Activated T-cell treated with anti-CD3 and anti-CD28 coated beads, Interleukin-2, amount 50 U/mL, for 4 hours (primary cell): Measurements from ENCODE around the gene SPATS2L. TPM values are rescaled to one million over a fixed set of nuclear protein-coding genes. Genes with fewer than 3 reads are reported as not detected.

ENCODE experiments used
- ATAC-seq, 2 donors: fragments of 200-7000 bp; cut with Tn5 transposase; one replicate each; pipeline ENCODE4 v1.10.0; 2021
- DNase-seq: peaks from one replicate; pipeline ENCODE4 v3.0.0-alpha.2; 2020
- H3K27me3 Mint-ChIP-seq: one replicate; pipeline ENCODE4 v1.8.0; 2021; ENCODE audit warnings: low read depth, mixed read lengths
- H3K36me3 Mint-ChIP-seq: one replicate; pipeline ENCODE4 v1.8.0; 2022; ENCODE audit warnings: mixed read lengths; ENCODE audit not compliant: insufficient read depth
- H3K4me1 Mint-ChIP-seq: one replicate; pipeline ENCODE4 v1.8.0; 2021; ENCODE audit warnings: low read depth, mixed read lengths
- H3K4me3 Mint-ChIP-seq: one replicate; pipeline ENCODE4 v1.8.0; 2021; ENCODE audit warnings: mild to moderate bottlenecking, moderate library complexity, mixed read lengths
- H3K9me3 Mint-ChIP-seq: one replicate; pipeline ENCODE4 v1.8.0; 2021; ENCODE audit warnings: mixed read lengths
- total RNA-seq, 3 donors: library from RNA; stranded (reverse); gene quantifications; one replicate each; pipeline ENCODE4 v1.2.1, GENCODE V29; 2021

The SPATS2L gene
- total RNA-seq, 3 donors from 2014 or later, result 6.6 to 9.5 (median 8.8) TPM

- Mint-ChIP-seq H3K9me3 (no peaks in the 10 kb centered on the region), H3K4me1 (peaks cover 25% of the 10 kb centered on the region), H3K4me3 (no peak overlapping the region), H3K27me3 (no peaks in the 10 kb centered on the region), H3K36me3 (no peaks in the 10 kb centered on the region)
- no peak for ATAC-seq
- DNase-seq, result no peak
Measured at GRCh38 chr2:200404615-200405014, 98.1 kb downstream of the SPATS2L start.

DNA sequence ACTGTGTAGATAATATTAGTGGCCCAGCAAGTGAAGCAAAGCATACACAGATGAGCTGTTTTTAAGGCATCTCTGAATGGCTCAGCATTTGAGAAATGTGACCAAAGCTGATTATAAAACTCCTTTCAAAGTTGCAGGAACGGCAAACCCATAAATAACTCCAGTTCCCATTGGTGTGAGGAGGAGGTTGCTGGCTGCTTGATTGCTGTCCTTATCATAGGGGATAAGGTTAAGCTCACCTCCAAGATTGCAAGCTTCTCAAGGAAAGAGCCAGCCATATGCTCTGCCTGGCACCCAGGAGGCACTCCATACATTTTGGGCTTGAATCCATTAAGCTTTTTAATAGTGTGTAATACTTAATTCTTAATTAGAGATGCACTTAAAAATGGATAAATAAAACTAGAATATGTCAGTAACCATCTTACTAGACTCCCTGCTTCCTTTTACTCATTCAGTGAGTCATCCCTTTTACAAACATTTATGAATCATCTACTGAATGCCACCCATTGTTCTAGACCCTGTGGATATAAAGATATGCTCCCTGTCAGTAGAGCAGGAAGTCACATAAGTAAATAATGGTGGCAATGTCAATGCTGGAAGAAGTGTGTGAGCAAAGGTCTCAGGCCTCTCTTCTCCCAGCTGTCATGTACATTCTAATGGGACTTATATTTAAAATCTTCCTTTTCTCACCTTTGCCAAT is 99.3 kb downstream of the SPATS2L start:
- H3K27me3 Mint-ChIP-seq, result no peaks in the 10 kb centered on the region
- DNase-seq (no peak), ATAC-seq (peak; percentile 96 to 98)
- no peaks in the 10 kb centered on the region for H3K36me3 Mint-ChIP-seq
- H3K4me3 Mint-ChIP-seq, result no peak overlapping the region
- no peaks in the 10 kb centered on the region for H3K9me3 Mint-ChIP-seq
- H3K4me1 Mint-ChIP-seq, result peaks cover 25% of the 10 kb centered on the region

GRCh38 chr2:200406379-200406778 is 99.9 kb downstream of the SPATS2L start:
- Mint-ChIP-seq H3K9me3 (no peaks in the 10 kb centered on the region), H3K4me1 (peaks cover 25% of the 10 kb centered on the region), H3K4me3 (no peak overlapping the region), H3K36me3 (no peaks in the 10 kb centered on the region), H3K27me3 (no peaks in the 10 kb centered on the region)
- DNase-seq (no peak), ATAC-seq (no peak)

GRCh38 chr2:200408428-200409316 is 102.2 kb downstream of the SPATS2L start:
- no peak for DNase-seq
- peaks cover 25% of the 10 kb centered on the region for H3K4me1 Mint-ChIP-seq
- H3K27me3 Mint-ChIP-seq, result no peaks in the 10 kb centered on the region
- H3K36me3 Mint-ChIP-seq, result no peaks in the 10 kb centered on the region
- no peak overlapping the region for H3K4me3 Mint-ChIP-seq
- no peak for ATAC-seq
- no peaks in the 10 kb centered on the region for H3K9me3 Mint-ChIP-seq

GRCh38 chr2:200411831-200412230 is 105.3 kb downstream of the SPATS2L start:
- no peak for DNase-seq
- no peak for ATAC-seq
- Mint-ChIP-seq H3K36me3 (peaks cover 2% of the 10 kb centered on the region), H3K27me3 (no peaks in the 10 kb centered on the region), H3K9me3 (no peaks in the 10 kb centered on the region), H3K4me1 (peaks cover 10% of the 10 kb centered on the region), H3K4me3 (no peak overlapping the region)

DNA sequence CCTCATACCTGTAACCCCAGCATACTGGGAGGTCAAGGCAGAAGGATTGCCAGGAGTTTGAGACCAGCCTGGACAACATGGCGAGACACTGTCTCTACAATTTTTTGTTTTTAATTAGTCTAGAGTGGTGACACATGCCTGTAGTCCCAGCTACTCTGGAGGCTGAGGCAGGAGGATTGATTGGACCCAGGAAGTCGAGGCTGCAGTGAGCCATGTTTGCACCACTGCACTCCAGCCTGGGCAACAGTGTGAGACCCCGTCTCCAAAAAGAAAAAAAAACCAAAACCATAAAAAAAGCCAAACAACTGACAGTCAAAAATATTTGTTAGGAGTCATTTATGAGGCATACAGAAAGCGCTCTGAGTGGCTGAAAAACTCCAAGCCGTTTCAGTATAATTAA is 107.9 kb downstream of the SPATS2L start:
- DNase-seq (no peak), ATAC-seq (no peak)
- H3K9me3 Mint-ChIP-seq, result no peaks in the 10 kb centered on the region
- H3K36me3 Mint-ChIP-seq, result peaks cover 5% of the 10 kb centered on the region
- H3K27me3 Mint-ChIP-seq, result no peaks in the 10 kb centered on the region
- H3K4me1 Mint-ChIP-seq, result no peaks in the 10 kb centered on the region
- no peak overlapping the region for H3K4me3 Mint-ChIP-seq

- Mint-ChIP-seq H3K36me3 (peaks cover 6% of the 10 kb centered on the region), H3K9me3 (no peaks in the 10 kb centered on the region), H3K4me1 (no peaks in the 10 kb centered on the region), H3K27me3 (no peaks in the 10 kb centered on the region), H3K4me3 (no peak overlapping the region)
- ATAC-seq, result no peak
- DNase-seq, result no peak
Measured at GRCh38 chr2:200415455-200415854, 109.0 kb downstream of the SPATS2L start.

DNA sequence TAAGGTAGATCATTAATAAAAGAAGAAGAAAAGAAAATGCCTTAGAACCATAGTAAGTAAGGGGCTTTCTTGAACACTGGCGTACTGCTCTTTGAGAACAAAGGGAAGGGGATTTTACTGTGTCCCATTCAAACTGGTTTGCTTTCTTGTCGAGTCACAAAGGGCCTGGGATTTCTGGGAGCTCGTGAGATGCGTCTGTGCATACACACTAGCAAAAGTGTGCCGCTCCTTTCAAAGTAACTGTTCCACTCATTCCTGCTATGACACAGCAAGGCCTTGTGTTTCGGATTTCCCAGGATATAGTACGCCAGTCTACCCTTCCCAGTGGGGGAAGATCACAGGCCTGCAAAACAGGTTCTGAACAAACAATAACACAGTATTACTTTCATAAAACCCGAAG is 110.4 kb downstream of the SPATS2L start:
- ATAC-seq, result no peak
- H3K36me3 Mint-ChIP-seq, result peaks cover 6% of the 10 kb centered on the region
- no peak for DNase-seq
- H3K27me3 Mint-ChIP-seq, result no peaks in the 10 kb centered on the region
- no peaks in the 10 kb centered on the region for H3K4me1 Mint-ChIP-seq
- H3K9me3 Mint-ChIP-seq, result no peaks in the 10 kb centered on the region
- no peak overlapping the region for H3K4me3 Mint-ChIP-seq

DNA sequence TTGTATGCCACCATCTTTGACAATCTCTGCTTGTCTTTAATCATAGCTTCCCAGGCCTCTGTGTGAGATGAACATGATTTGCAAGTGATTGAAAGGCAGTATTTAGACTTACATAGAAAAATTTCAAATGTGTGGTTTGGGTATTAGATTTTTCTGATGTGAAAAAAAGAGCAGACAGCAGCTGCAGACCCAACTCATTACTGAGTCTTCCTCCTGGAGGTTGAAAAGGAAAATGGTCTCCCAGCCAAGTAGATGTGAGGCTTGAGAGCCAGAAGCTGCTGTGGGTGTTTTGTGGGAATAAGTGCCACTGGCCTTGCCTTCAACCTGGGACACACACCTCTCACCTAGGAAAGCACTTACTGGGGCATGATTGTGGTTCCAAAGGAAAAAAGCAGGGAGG is 110.9 kb downstream of the SPATS2L start:
- Mint-ChIP-seq H3K36me3 (peaks cover 6% of the 10 kb centered on the region), H3K9me3 (no peaks in the 10 kb centered on the region), H3K4me3 (no peak overlapping the region), H3K4me1 (no peaks in the 10 kb centered on the region), H3K27me3 (no peaks in the 10 kb centered on the region)
- DNase-seq, result no peak
- no peak for ATAC-seq

DNA sequence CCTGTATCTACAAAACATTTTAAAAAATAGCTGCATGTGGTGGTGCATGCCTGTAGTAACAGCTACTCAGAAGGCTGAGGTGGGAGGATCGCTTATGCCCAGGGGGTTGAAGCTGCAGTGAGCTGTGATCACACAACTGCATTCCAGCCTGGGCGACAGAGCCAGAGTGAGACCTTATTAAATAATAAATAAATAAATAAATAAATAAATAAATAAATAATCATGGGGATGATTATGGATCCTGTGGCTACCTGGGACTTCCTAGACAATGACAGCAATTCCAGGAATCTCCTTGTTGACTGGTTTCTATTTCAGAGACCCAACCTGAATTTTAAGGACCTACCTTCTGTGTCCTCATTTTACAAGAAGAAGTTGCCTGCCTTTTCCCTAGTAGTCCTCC is 111.9 kb downstream of the SPATS2L start:
- no peak overlapping the region for H3K4me3 Mint-ChIP-seq
- DNase-seq (no peak), ATAC-seq (no peak)
- H3K36me3 Mint-ChIP-seq, result peaks cover 8% of the 10 kb centered on the region
- H3K9me3 Mint-ChIP-seq, result no peaks in the 10 kb centered on the region
- H3K27me3 Mint-ChIP-seq, result no peaks in the 10 kb centered on the region
- H3K4me1 Mint-ChIP-seq, result no peaks in the 10 kb centered on the region

DNA sequence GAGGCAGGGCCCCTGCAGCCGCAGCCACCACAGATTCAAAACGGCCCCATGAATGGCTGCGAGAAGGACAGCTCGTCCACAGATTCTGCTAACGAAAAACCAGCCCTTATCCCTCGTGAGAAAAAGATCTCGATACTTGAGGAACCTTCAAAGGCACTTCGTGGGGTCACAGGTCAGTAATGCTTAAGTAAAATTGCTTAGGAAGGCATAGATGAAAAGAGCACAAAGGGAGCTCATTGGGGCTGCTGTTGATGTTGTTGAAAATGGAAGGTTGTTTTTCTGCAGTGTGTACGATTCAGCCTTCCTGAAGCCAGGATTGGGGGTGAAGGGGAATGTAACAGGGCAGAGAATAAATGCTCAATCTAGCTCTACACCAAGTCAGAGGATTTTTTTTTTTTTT is 112.8 kb downstream of the SPATS2L start:
- H3K27me3 Mint-ChIP-seq, result no peaks in the 10 kb centered on the region
- DNase-seq, result no peak
- H3K4me1 Mint-ChIP-seq, result no peaks in the 10 kb centered on the region
- peaks cover 6% of the 10 kb centered on the region for H3K36me3 Mint-ChIP-seq
- H3K4me3 Mint-ChIP-seq, result no peak overlapping the region
- no peak for ATAC-seq
- H3K9me3 Mint-ChIP-seq, result no peaks in the 10 kb centered on the region

- Mint-ChIP-seq H3K4me1 (no peaks in the 10 kb centered on the region), H3K27me3 (no peaks in the 10 kb centered on the region), H3K9me3 (no peaks in the 10 kb centered on the region), H3K36me3 (peaks cover 6% of the 10 kb centered on the region), H3K4me3 (no peak overlapping the region)
- DNase-seq (no peak), ATAC-seq (no peak)
Measured at GRCh38 chr2:200421270-200421669, 114.8 kb downstream of the SPATS2L start.

DNA sequence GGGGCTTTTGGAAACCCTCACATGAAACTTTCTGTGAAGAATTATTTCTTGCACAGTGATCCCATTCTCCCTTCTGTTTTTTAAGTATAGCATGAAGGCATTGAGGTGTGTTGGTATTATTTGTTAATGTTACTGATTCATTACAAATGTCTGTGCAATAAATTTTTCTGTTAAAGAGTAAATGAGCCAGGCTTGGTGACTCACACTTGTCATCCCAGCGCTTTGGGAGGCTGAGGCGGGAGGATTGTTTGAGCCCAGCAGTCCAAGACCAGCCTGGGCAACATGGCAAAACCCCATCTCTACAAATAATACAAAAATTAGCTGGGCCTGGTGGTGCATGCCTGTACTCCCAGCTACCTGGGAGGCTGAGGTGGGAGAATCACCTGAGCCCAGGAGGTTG is 115.6 kb downstream of the SPATS2L start:
- Mint-ChIP-seq H3K4me1 (peaks cover 5% of the 10 kb centered on the region), H3K9me3 (no peaks in the 10 kb centered on the region), H3K4me3 (no peak overlapping the region), H3K27me3 (no peaks in the 10 kb centered on the region), H3K36me3 (peaks cover 6% of the 10 kb centered on the region)
- ATAC-seq (no peak), DNase-seq (no peak)

DNA sequence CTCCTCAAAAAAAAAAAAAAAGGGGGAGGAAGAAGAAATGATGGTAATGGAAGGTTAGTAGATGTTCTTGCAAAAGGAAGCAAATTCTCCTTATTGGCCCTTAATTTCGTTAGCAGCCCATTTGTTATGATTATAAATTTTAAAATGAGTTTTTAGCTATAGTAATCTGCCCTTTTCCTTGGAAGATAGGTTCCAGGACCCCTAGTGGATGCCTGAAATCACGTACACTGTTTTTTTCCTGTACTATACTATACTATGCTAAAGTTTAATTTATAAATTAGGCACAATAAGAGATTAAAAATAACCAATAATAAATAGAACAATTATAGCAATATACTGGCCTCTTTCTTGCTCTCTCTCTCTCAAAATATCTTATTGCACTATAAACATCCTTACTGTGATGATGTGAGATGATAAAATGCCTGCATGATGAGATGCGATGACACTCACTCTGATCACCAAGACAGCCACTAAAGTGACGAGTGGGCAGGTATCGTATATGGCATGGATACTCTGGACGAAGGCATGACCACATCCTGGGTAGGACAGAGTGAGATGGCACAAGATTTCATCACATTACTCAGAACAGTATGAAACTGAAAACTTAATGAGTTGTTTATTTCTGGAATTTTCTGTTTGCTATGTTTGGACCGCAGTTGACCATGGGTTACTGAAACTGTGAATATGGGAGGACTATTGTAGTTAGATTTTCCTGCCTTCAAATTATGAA is 116.2 kb downstream of the SPATS2L start:
- H3K27me3 Mint-ChIP-seq, result no peaks in the 10 kb centered on the region
- peaks cover 5% of the 10 kb centered on the region for H3K4me1 Mint-ChIP-seq
- ATAC-seq (no peak), DNase-seq (no peak)
- H3K4me3 Mint-ChIP-seq, result no peak overlapping the region
- peaks cover 6% of the 10 kb centered on the region for H3K36me3 Mint-ChIP-seq
- no peaks in the 10 kb centered on the region for H3K9me3 Mint-ChIP-seq
